Germinal center (tissue), 1 donor: ENCODE measurements around the gene ONECUT3.
"Not testable (repeated sequence)": the region's sequence is repeated elsewhere in the genome, so short reads cannot be mapped to it uniquely, and the experiment has no call there.

ENCODE experiments used
- DNase-seq: peaks from one replicate; pipeline ENCODE4 v3.0.0; 2012; ENCODE audit warnings: mixed read lengths, low spot score

ONECUT3 gene

DNA sequence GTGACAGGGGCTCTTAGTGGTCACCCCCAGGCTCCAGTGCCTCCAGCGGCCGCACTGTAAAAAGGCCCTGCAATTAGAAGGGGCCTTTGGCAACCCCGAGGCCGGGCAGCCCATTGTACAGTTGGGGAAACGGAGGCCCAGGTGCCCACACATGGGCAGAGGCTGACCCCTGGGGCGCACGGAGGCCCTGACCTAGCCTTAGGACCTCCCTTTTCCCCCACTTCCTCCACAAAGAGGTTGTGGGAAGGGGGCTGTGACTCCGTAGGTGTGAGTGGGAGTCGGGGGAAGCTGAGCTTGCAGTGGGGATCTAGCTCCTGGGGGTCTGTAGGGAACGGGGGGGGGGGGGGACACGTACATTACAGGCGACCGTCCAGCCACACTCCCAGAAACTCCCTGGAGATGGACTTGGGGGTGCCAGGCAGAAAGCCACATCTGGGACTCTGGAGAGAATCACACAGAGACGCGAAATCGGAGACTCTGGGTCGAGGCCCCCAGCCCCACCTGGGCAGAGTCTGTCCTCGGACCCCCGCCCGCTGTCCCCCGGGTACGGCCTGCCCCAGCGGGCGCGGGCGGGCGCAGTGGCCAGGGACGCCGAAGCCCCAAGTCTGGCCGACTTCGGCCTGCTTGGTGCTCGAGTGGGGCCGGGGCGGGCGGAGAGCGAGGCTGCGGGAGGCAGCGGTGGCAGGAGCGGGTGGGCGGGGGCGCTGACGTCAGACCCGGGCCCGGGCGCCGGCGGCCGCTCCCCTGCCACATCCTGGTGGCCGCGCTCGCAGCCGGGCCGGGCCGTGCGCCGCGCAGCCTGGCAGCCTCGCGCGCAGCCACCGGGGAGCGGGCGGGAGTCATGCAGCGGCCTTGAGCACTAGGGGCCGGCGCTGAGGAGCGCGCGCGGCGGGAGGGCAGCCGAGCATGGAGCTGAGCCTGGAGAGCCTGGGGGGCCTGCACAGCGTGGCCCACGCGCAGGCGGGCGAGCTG is at the start of gene ONECUT3:
Gene ONECUT3, plus strand, starts transcription at position 750 of the 972 bp plus-strand sequence. Its CDS starts 157 bp downstream, at position 907.
- no peak for DNase-seq

DNA sequence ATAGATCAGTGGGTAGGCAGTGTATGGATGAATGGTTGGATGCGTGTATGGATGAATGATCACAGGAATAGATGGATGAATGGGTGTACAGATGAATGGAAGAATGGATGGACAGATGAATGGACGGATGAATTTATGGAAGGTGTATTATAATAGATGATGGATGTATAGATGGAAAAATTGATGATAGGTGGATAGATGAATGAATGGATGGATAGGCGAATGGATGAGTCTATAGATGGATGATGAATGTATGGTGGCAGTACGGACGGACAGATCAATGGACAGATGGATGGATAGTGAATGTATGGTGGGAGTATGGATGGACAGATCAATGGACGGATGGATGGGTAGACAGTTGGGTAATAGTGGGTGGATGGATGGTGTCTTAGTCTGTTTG is 49.0 kb upstream of the ONECUT3 start:
- DNase-seq: no peak

- DNase-seq: no peak
Measured at GRCh38 chr19:1705367-1705766, 47.9 kb upstream of the ONECUT3 start.

- not testable (repeated sequence) for DNase-seq
Measured at GRCh38 chr19:1706646-1707045, 46.7 kb upstream of the ONECUT3 start.

- DNase-seq: no peak
Measured at GRCh38 chr19:1707240-1707639, 46.1 kb upstream of the ONECUT3 start.

- DNase-seq: no peak
Measured at GRCh38 chr19:1713170-1713569, 40.1 kb upstream of the ONECUT3 start.

- DNase-seq: no peak
Measured at GRCh38 chr19:1715540-1715939, 37.8 kb upstream of the ONECUT3 start.

DNA sequence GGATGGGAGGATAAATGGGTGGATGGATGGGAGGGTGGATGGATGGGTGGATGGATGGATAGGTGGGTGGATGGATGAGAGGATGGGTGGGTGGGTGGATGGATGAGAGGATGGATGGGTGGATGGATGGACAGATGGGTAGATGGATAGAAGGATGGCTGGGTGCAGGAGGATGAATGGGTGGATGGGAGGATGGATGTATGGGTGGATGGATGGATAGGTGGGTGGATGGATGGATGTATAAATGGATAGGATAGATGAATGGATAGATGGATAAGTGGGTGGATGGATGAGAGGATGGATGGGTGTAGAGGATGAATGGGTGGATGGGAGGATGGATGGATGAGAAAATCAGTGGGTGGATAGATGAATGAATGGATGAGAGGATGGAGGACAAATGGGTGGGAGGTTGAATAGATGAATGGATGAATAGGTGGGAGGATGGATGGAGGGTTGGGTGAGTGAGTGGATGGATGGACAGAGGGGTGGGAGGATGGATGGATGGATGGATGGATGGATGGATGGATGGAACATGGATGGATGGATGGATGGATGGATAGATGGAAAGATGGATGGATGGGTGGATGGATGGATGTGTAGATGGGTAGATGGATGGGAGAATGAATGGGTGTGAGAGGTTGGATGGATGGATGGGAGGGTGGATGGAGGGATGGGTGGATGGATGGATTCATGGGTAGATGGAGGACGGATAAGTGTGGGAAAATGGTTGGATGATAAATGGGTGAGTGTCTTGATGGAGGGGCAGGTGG is 35.9 kb upstream of the ONECUT3 start:
- DNase-seq: no peak

DNA sequence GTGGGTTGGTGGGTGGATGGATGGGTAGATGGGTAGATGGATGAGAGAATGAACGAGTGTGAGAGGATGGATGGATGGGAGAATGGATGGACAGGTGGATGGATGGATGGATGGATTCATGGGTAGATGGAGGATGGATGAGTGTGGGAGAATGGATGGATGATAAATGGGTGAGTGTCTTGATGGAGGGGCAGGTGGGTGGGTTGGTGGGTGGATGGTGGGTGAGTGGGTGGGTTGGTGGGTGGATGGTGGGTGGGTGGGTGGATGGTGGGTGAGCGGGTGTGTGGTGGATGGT is 35.4 kb upstream of the ONECUT3 start:
- DNase-seq: no peak

DNA sequence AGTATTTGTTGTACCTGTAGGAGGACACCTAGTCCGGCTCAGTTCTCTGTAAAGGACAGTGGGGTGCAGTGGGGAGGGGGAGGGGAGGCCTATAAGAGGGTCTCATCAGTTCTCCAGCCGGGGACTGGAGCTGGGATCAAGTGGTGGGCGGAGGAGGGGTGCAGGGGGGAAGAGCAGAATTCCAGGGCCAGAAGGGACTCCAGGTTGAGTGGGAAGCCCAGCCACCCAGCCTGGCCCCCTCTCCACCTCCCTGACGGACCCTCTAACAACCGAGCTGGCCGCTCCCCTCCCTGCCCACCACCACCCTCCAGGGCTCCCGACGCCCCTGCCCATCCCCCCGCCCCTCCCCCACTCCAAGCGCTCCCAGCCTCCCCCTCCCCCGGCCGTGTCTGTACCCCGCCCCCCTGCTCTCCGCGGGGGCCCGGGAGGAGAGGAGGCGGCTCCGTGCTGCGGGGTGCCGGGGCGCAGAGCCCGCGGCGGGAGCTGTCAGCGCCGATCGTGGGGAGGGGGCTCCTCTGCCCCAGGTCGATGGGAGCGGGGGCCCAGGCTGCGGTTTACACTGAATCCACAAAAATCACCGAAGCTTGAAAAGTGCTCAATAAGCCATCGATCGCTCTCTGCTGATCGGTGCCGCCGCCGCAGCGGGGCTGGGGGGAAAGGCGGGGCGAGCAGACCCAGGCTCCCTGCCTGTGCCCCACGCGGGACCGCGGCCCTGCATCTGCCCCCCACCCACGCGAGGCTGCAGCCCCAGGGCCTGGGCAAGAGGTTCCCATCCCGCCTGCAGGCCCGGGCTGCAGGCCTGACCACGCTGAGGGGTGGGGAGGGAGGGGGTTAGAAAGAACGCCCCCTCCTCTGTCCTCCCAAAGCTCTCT is 34.6 kb upstream of the ONECUT3 start:
- no peak for DNase-seq

GRCh38 chr19:1719519-1719918 is 33.8 kb upstream of the ONECUT3 start:
- no peak for DNase-seq

GRCh38 chr19:1720237-1720636 is 33.1 kb upstream of the ONECUT3 start:
- DNase-seq: no peak

- peak; percentile 84 for DNase-seq
Measured at GRCh38 chr19:1725100-1726064, 27.9 kb upstream of the ONECUT3 start.

GRCh38 chr19:1728816-1729567 is 24.3 kb upstream of the ONECUT3 start:
- no peak for DNase-seq

DNA sequence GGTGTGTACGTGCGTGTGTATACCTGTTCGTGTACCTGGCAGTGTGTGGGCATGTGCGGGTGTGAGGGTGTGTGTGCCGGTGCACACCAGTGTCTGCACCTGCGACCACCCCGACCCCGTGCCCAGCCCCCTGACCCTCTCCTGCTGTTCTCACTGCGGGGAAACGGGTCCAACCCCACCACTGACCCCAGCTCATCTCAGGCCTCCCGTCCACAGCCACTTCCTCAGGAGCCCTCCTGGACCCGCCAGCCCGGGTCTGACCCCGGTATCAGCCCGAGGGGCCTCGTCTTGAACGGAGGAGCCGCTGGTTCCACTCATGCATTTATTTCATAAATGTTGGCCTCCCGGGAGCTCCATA is 23.8 kb upstream of the ONECUT3 start:
- DNase-seq: no peak

GRCh38 chr19:1730157-1730556 is 23.1 kb upstream of the ONECUT3 start:
- no peak for DNase-seq

GRCh38 chr19:1734321-1734966 is 18.9 kb upstream of the ONECUT3 start:
- DNase-seq: no peak

GRCh38 chr19:1736280-1736679 is 17.0 kb upstream of the ONECUT3 start:
- no peak for DNase-seq

DNA sequence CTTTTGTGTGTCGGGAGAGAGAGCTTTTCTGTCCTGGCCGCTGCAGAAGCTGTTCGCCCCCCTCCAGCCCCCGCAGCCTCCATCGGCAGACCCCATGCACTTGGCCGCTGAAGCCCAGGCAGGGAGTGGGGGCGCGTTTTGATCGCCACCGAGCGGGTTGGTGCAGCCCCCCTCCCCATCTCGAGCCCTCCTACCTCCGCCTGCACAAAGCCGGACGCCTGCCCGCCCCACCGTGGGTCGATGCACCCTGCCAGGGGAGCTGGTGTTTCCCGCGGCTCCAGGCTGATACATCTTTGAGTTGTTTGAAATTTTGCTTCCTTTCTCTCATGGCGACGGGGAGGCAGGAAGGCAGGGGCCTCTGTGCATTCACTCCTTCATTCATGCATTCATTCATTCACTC is 16.4 kb upstream of the ONECUT3 start:
- no peak for DNase-seq
